HuH-7.5 (cell line): ENCODE data around the gene MEGF11.
A peak's percentile ranks its signal among the peaks of the same experiment; 100 is the strongest.
"Not testable (repeated sequence)": the region's sequence is repeated elsewhere in the genome, so short reads cannot be mapped to it uniquely, and the experiment has no call there.

Experiments
- DNase-seq: peaks from one replicate; pipeline ENCODE4 v3.0.0; 2011; ENCODE audit warnings: low spot score

MEGF11 gene

DNA sequence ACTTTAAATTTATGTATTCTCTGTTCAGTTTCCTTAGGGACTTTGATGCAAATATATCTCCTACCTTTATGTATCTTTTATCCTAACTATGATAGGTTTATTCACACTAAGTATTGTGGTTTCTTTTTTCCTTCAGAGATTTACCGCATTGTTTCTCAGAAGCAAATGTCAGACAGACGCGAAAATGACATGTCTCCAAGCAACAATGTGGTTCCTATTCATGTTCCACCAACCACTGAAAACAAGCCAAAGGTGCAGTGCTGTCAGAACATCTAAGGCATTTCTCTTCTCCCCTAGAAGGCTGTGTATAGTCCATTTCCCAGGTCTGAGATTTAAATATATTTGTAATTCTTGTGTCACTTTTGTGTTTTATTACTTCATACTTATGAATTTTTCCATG lies 366.0 kb downstream of the MEGF11 start:
- no peak for DNase-seq

DNA sequence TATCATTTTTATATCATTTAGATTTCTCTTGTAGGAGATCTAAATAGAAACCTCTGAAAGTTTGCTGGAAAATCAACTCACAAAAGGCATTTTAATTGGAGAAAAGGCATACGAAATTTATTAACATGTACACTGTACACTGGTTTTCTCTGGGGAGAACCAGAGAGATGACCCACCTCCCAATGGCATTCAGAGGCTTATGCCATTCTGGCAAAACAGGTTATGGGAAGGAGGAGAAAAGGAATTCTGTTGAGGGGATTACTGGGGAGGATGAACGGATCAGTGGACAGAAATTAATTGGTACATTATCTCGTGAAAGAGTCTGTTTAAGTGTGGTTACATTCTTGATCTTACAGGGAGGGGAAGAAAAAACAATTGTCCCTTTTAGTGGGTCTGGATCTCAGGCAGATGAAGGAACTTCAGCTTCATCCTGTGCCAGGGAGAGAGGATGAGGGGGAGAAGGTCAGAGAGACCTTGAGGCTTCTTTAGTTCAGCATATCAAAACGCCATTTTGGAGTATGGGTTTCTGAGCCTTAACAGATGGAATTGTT lies 367.8 kb downstream of the MEGF11 start:
- DNase-seq = no peak

DNA sequence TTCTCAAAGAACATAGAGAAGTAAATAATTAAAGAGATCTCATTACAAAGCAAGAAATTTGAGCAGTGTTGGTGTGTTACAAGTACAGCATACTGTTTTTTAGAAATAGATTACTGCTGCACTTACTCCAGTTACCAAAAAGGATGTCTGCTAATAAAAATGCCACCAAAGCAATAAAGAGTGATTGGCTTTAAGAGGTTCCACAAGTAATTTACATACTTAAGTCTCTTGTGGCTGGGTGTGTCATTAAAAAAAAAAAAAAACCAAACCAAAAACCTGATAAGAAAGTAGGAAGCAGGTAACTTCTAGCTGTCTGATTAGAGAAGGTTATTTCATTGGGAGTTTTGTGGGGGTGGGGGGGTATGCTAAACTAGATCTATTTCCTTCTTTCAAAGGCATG lies 369.0 kb downstream of the MEGF11 start:
- no peak for DNase-seq

- no peak for DNase-seq
Measured at GRCh38 chr15:65883571-65883970, 370.0 kb downstream of the MEGF11 start.

DNA sequence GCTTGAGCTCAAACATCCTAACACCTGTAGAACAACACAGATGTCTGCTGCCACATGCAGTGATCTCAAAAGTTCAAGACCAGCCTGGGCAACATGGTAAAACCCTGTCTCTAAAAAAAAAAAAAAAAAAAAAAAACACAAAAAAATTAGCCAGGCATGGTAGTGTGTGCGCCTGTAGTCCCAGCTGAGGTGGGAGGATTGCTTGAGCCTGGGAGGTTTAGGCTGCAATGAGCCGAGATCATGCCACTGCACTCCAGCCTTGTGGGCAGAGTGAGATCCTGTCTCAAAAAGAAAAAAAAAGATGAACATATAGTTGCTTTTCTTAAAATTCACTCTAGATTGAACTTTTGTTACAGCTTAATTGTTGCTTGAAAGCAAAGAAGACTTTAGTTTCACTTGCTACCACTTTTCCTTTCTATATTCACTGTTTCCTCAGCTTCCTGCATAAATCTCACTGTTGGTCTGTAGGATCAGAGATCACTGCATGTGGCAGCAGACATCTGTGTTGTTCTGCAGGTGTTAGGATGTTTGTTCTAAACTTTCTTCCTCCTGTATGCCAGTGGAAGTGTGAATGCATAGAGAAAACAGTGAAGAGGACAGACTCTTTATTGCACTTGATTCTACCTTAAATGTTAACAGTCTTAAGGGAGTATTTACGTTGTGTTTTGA lies 371.6 kb downstream of the MEGF11 start:
- no peak for DNase-seq

DNA sequence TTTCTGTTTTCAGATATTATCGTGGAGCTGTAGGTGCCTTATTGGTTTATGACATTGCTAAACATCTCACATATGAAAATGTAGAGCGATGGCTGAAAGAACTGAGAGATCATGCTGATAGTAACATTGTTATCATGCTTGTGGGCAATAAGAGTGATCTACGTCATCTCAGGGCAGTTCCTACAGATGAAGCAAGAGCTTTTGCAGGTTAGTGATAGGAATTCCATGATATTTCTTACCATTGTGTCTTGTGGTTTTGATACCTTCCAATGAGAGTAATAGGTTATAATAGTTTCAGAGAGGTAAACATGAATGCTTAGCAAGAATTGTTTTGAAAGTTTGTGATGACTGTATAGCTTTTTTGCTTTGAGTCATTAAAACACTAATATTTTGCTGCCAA lies 375.8 kb downstream of the MEGF11 start:
- no peak for DNase-seq

DNA sequence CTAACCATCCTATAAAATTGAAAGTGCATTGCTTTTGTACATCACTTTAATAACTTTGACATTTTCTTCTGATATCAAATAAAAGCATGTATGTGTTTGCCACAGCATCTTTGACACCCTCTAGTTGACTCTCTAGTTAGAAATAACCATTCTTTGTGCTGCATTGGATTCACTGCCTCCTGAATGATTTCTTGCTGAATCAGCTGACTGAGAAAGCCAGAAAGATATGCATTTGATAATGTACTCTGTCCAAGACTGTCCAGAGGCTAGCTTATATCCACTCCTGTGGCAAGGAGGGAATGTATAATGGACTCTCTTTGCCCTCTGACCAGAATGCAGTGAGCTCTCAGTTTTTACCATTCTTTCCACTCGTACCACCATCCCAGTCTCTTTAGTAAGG lies 378.1 kb downstream of the MEGF11 start:
- DNase-seq = no peak

DNA sequence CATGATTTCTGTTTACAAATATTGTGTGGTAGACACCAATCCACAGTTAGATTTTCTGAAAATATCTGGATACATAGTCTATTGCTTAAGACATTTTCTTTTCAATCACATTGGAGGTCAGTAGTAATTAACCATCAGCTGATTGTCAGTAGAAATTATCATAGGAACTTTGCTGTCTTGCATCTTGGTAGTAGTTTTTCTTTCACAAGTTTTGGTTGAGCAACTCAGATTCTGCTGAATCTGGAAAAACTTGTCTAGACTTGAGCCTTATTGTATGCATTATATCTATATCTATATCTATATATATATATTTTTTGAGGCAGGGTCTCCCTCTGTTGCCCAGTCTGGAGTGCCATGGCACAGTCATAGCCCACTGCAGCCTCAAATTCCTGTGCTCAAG lies 380.3 kb downstream of the MEGF11 start:
- no peak for DNase-seq

GRCh38 chr15:65872596-65872995 lies 381.0 kb downstream of the MEGF11 start:
- DNase-seq = not testable (repeated sequence)

GRCh38 chr15:65871886-65872285 lies 381.7 kb downstream of the MEGF11 start:
- DNase-seq = not testable (repeated sequence)

GRCh38 chr15:65870889-65871533 lies 382.5 kb downstream of the MEGF11 start:
- DNase-seq = peak; percentile 37

DNA sequence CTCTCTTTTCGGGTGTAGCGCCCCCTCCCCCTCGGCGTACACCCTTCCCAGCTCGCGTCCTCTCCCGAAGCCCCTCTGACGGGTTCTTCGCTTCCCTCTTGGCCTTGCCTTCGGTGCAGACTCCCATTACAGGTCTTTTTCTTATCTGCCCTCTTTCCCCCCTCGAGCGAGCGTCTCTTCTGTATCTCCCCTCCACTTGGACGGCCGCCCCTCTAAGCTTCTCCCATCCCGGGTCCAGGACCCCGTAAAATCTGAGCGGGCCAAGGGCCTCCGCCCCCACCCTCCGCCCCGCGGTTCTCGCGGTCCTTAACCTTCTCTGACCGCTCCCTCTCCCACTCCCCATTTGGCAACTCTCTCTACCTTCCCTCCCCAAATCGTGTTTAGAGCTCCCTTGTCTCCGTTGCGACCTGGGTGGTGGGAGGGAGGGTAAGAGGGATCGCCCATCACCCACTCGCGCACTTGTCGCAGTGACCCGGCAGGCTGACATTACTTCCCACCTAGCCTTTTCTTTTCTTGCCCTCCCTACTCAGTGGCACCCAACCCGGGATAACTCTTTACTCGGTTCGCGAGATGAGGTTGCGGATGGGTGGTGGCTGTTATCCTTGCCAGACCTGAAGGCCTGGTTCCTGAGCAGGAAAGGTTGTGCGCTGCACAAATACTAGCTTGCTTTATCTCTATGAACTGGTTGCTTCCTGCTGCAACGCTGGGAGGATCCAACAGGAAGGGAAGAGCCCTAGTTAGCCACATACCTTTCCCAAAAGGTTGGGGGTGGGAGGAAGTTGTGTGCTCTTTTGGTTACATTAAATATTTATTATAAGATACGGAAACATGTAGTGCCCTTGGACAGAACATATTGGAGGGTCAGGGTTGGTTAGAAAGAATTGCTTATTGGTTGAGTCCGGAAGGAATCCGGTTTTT lies 383.3 kb downstream of the MEGF11 start:
- peak; percentile 19 for DNase-seq

- peak; percentile 88 for DNase-seq
Measured at GRCh38 chr15:65869126-65869953, 384.2 kb downstream of the MEGF11 start, which contains the start of gene RAB11A. TSS of gene RAB11A (plus strand) at chr15:65869491. CDS start at chr15:65869586, 95 bp downstream.

- peak; percentile 7 for DNase-seq
Measured at GRCh38 chr15:65868546-65869125, 384.9 kb downstream of the MEGF11 start.

- DNase-seq = not testable (repeated sequence)
Measured at GRCh38 chr15:65867933-65868332, 385.6 kb downstream of the MEGF11 start.

DNA sequence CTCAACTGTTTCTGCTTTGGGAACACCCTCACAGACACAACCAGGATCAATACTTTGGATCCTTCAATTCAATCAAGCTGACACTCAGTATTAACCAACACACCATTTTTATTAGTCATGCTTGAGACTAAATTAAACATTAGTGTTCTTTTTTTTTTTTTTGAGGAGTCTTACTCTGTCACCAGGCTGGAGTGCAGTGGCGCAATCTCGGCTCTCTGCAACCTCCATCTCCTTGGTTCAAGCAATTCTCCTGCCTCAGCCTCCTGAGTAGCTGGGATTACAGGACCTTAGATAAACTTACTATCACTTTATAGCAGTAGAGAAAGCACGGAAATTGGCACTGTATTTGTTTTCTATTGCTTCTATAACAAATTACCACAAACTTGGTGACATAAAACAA lies 386.3 kb downstream of the MEGF11 start:
- no peak for DNase-seq

DNA sequence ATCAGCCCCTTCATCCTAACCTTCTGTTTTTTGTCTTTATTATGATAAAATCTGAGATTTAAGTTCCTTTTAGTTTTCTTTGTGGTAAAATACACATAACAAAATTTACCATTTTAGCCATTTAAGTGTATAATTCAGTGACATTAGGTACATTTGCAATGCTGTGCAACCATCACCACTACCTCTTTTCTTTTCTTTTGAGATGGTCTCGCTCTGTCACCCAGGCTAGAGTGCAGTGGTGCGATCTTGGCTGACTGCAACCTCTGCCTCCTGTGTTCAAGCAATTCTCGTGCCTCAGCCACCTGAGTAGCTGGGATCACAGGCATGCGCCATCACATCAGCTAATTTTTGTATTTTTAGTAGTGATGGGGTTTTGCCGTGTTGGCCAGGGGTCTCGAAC lies 390.4 kb downstream of the MEGF11 start:
- DNase-seq = no peak

DNA sequence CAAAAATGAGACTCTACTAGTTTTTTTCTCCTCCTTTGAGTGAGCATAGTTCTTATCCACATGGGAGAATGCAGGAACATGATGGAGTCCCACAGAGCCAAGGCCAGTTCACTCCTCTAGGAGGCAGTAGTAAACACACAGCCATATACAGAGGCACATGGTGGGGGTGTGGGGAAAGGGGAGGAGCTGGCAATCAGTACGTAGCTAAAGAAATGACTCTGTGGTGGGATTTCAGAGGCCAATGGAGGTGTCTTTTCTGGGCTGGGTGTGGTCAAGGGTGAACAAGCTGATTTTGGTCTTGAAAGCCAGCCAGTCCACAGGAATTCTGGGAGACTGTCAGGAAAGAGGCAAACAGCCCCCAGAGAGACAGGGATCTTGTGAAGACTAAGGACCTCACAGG lies 390.9 kb downstream of the MEGF11 start:
- DNase-seq = peak; percentile 57

- DNase-seq = no peak
Measured at GRCh38 chr15:65857718-65858402, 395.7 kb downstream of the MEGF11 start.

DNA sequence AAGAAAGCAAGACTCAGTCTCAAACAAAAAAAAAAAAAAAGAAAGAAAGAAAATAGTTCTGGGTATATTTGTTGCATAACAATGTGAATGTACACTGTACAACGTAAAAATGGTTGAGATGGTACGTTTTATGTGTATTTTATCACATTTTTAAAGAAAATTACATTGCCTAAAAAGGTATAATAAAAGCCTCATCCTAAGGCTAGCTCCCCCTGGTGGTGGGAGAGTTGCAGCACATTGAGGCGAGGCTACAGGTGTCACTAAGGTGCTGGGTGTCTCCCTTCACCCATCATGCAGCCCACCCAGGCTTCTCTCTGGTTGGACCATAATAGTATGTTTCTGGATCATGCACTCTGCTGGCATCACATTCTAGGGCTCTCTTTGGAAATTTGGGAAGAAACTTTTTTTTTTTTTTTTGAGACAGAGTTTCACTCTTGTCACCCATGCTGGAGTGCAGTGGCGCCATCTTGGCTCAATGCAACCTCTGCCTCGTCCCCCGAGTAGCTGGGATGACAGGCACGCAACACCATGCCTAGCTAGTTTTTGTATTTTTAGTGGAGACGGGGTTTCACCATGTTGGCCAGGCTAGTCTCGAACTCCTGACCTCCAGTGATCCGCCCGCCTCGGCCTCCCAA lies 396.6 kb downstream of the MEGF11 start:
- no peak for DNase-seq
